SK-N-SH (cell line): ENCODE results near the gene NDRG2.

Source experiments
- MXI1 ChIP-seq: IDR thresholded peaks from 2 replicates; pipeline ENCODE4 v1.6.1; 2012; ENCODE audit warnings: mild to moderate bottlenecking, low read depth, low read length, improper control_type of control experiment
- NFIC ChIP-seq: IDR thresholded peaks from 2 replicates; pipeline ENCODE4 v1.4.0; 2012; ENCODE audit warnings: borderline replicate concordance
- SMC3 ChIP-seq: IDR thresholded peaks from 2 replicates; pipeline ENCODE4 v1.6.1; 2012; ENCODE audit warnings: low read depth, low read length, improper control_type of control experiment
- TEAD4 ChIP-seq: IDR thresholded peaks from 2 replicates; pipeline ENCODE4 v1.4.0; 2012; ENCODE audit warnings: mild to moderate bottlenecking, borderline replicate concordance; ENCODE audit not compliant: insufficient read depth
- TF ChIP-seq, protein P1 (sequence below): fragments of 200-600 bp; sonication (generic); IDR thresholded peaks from 2 replicates; pipeline ENCODE4 v1.6.1; 2017; ENCODE audit warnings: antibody characterized with exemption, mild to moderate bottlenecking, moderate library complexity

- TF ChIP-seq TEAD4 = no peak
- TF ChIP-seq, protein P1, sequence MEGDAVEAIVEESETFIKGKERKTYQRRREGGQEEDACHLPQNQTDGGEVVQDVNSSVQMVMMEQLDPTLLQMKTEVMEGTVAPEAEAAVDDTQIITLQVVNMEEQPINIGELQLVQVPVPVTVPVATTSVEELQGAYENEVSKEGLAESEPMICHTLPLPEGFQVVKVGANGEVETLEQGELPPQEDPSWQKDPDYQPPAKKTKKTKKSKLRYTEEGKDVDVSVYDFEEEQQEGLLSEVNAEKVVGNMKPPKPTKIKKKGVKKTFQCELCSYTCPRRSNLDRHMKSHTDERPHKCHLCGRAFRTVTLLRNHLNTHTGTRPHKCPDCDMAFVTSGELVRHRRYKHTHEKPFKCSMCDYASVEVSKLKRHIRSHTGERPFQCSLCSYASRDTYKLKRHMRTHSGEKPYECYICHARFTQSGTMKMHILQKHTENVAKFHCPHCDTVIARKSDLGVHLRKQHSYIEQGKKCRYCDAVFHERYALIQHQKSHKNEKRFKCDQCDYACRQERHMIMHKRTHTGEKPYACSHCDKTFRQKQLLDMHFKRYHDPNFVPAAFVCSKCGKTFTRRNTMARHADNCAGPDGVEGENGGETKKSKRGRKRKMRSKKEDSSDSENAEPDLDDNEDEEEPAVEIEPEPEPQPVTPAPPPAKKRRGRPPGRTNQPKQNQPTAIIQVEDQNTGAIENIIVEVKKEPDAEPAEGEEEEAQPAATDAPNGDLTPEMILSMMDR = no peak
- TF ChIP-seq NFIC = no peak
- no peak for TF ChIP-seq SMC3
- TF ChIP-seq MXI1 = no peak
These were observed 44.0 kb downstream of the NDRG2 start for GRCh38 chr14:20980906-20981305.
